Thyroid gland (tissue), 4 donors: Measurements from ENCODE around the gene RRBP1. TPM values are rescaled to one million over a fixed set of nuclear protein-coding genes. Genes with fewer than 3 reads are reported as not detected.

Experiments used
- DNase-seq, 2 donors: peaks; one replicate each; pipeline ENCODE4 v3.0.0-alpha.2; 2019
- H3K27ac ChIP-seq, 3 donors: fragments of 200-600 bp; sonication (generic); 1 replicate in 2 of 3; 2 replicates in 1 of 3; pipeline ENCODE4 v1.5.1; 2016 to 2019; ENCODE audit warnings: mild to moderate bottlenecking in 1 of 3, moderate library complexity in 1 of 3
- H3K27me3 ChIP-seq: fragments of 200-600 bp; sonication (generic); one replicate; pipeline ENCODE4 v1.5.1; 2019
- H3K36me3 ChIP-seq, 2 donors: fragments of 200-600 bp; sonication (generic); one replicate each; pipeline ENCODE4 v1.5.1; 2016 to 2019
- H3K4me1 ChIP-seq, 2 donors: fragments of 200-600 bp; sonication (generic); one replicate each; pipeline ENCODE4 v1.5.1; 2017 to 2019
- H3K4me3 ChIP-seq, 3 donors: fragments of 200-600 bp; sonication (generic); replicated peaks in 1 of 3; 1 replicate in 2 of 3; 2 replicates in 1 of 3; pipeline ENCODE4 v1.5.1; 2016; ENCODE audit warnings: mild to moderate bottlenecking in 1 of 3
- H3K9me3 ChIP-seq: fragments of 200-600 bp; sonication (generic); one replicate; pipeline ENCODE4 v1.5.1; 2017
- POLR2A ChIP-seq, 2 donors: fragments of 450-650 bp; IDR thresholded peaks; one replicate each; pipeline ENCODE4 v1.6.1; 2017; ENCODE audit warnings: antibody characterized with exemption in 2 of 2, mild to moderate bottlenecking in 2 of 2, moderate library complexity in 1 of 2
- WGBS, 2 donors: methylation state at CpG; one replicate each; pipeline ENCODE4 v1.1.5; 2017; 5-methylcytosine and 5-hydroxymethylcytosine counted together
- intact Hi-C: fragments of 100-400 bp; cut with DNase I; formaldehyde crosslinking; loops from one replicate; pipeline ENCODE4 v1.15.1; 2023
- total RNA-seq, 4 donors: library from RNA; depleted of rRNA; stranded (reverse); fragments of >200 nt; gene quantifications; one replicate each; pipeline ENCODE4 v1.2.3, GENCODE V29; 2016
- TF ChIP-seq, protein P1 (sequence below), 6 experiments: fragments of 200-600 bp in 3 of 6; fragments of 450-650 bp in 3 of 6; sonication (generic) in 3 of 6; IDR thresholded peaks; one replicate each; pipeline ENCODE4 v1.5.1; 2016 to 2019; ENCODE audit warnings: antibody characterized with exemption in 6 of 6, mild to moderate bottlenecking in 2 of 6, inconsistent platforms in 1 of 6, moderate library complexity in 1 of 6

RRBP1 gene
- total RNA-seq, 4 donors from 2014 or later = 149 to 287 (median 221) TPM

DNA sequence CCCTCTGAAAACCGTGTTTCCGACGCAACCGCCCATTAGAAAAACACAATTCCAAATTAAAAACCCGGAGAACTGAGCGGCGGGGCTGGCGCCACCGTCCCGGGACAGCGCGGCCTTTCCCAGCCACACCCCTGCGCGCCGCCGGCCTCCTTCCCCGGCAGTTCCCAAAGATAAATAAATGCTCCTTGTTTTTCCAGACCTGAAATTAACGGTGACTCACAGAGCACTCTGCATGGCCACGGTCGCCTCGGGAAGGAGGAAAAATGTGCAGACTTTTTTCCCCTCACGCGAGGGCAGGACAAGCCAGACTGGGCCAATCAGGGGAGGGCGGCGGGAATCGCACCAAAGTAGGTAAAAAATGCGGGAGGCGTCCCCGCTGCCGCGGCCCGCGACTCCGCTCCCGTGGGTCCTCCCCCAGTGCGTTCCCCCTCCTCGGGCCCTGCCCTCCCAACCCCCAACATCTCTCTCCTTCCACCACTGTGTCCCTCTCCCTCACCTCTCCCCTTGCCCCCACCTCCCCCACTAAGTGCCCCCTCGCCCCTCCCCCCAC, 113.0 kb downstream of the RRBP1 start:
- no peaks in the 10 kb centered on the region for H3K27me3 ChIP-seq
- WGBS, 2 donors = 1% methylated on average over 32 to 34 of the region's 38 CpGs
- TF ChIP-seq POLR2A (IDR thresholded peaks at IDR 0.05) = peak; percentile 52 to 94
- TF ChIP-seq, protein P1, sequence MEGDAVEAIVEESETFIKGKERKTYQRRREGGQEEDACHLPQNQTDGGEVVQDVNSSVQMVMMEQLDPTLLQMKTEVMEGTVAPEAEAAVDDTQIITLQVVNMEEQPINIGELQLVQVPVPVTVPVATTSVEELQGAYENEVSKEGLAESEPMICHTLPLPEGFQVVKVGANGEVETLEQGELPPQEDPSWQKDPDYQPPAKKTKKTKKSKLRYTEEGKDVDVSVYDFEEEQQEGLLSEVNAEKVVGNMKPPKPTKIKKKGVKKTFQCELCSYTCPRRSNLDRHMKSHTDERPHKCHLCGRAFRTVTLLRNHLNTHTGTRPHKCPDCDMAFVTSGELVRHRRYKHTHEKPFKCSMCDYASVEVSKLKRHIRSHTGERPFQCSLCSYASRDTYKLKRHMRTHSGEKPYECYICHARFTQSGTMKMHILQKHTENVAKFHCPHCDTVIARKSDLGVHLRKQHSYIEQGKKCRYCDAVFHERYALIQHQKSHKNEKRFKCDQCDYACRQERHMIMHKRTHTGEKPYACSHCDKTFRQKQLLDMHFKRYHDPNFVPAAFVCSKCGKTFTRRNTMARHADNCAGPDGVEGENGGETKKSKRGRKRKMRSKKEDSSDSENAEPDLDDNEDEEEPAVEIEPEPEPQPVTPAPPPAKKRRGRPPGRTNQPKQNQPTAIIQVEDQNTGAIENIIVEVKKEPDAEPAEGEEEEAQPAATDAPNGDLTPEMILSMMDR (IDR thresholded peaks at IDR 0.05) = no peak

DNA sequence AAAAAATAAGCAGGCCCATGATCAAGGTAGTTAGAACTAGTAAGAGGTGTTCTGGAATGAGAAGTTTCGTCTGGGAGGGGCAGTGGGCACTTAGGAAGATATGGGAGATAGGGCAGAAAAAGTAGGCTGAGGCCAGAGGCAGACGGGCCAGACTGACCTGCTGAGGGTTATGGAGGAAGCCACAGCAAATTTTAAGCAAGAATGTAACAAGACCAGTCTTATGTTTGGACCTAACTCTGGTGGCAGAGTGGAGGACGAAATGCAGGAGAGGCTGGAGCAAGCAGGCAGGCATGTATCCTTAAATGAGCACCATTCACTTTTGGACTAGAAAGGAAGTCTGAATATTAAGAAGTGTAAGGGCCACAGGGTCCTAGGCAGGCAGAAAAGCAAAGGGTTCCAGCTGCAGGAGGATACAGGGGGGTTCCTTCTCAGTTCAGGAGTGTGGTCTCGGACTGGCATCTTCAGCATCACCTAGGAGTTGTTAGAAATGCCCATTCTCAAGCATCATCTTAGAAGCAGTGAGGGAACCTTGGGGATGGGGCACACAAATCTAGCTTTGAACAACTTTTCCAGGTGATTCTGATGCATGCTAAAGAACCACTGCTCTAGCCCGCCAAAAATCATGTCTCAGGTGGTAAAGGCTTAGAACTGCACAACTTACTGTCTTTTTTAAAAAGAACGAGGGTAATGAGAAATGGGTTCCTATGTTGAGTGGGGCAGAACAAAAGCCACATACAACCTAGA, 113.8 kb downstream of the RRBP1 start:
- no peak for TF ChIP-seq POLR2A (IDR thresholded peaks at IDR 0.05)
- TF ChIP-seq, protein P1 (IDR thresholded peaks at IDR 0.05) = no peak
- intact Hi-C loops = no loop called here
- peak overlapping the region; percentile 98 to 100 (median 100) for H3K27ac ChIP-seq
- H3K27me3 ChIP-seq = no peaks in the 10 kb centered on the region
- 77 to 78% methylated on average over 6 of the region's 6 CpGs for WGBS, 2 donors
- peak overlapping the region in 2 of 3 donors; percentile 22 to 100 for H3K4me3 ChIP-seq
- no peaks in the 10 kb centered on the region for H3K36me3 ChIP-seq
- no peak for DNase-seq
- no peaks in the 10 kb centered on the region for H3K9me3 ChIP-seq
- H3K4me1 ChIP-seq = peaks cover 21 to 29% of the 10 kb centered on the region in 2 donors

More for the DNA sequence above, 113.0 kb downstream of the RRBP1 start:
- Histone ChIP-seq H3K27ac (peak overlapping the region; percentile 98 to 100 (median 100)), H3K4me1 (peaks cover 23 to 35% of the 10 kb centered on the region in 2 donors), H3K4me3 (peak overlapping the region in 2 of 3 donors; percentile 22 to 100), H3K9me3 (no peaks in the 10 kb centered on the region), H3K36me3 (no peaks in the 10 kb centered on the region)
- intact Hi-C loops = no loop called here
- peak; percentile 87 to 93 for DNase-seq

DNA sequence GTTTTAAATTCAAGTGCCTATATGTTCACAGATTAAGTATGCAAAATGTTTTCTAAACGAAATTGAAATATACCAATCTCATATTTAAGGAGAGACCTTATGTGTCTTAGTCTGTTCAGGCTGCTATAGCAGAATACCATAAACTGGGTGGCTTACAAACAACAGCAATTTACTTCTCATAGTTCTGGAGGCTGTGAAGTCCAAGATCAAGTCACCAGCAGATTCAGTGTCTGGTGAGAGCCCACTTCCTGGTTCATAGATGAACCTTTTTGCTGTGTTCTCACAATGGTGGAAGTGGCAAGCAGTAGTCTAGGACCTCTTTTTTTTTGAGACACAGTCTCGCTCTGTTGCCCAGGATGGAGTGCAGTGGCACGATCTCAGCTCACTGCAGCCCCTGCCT, 115.7 kb downstream of the RRBP1 start:
- Histone ChIP-seq H3K27ac (no peak overlapping the region), H3K4me1 (peaks cover 13 to 26% of the 10 kb centered on the region in 2 donors)
- intact Hi-C loops = no loop called here

DNA sequence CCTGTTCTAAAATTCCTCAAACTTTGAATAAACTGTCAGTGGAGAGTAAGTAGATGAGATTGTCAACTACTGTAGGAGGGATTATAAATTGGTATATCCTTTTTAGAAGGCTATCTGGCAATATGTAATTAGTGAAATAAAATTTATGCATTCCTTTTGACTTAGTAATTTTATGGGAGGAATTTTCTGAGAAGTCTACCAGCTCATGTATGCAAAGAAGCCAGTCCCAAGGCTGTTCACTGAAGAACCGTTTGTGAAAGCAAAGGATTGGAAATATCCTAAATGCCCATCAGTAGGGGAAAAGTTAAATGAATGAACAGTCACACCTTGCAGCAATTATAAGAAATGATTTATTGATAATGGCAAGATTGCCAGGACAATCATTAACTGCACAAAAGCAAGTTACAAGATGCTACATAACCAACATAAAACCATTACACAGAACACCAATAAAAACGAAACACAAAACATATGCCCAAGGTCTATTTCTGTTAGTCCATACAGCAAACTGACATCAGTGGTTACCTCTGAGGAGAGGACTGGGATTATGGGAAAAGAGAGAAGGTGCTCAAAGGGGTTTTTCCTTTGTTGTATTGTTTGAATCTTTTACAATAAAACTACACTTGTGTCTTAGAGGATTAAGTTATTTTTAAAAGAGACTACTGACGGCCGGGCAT, 116.7 kb downstream of the RRBP1 start:
- H3K27me3 ChIP-seq = no peaks in the 10 kb centered on the region
- DNase-seq = no peak
- H3K4me1 ChIP-seq = peaks cover 13 to 26% of the 10 kb centered on the region in 2 donors
- H3K9me3 ChIP-seq = no peaks in the 10 kb centered on the region
- intact Hi-C loops = no loop called here
- no peak overlapping the region for H3K27ac ChIP-seq
- 84 to 86% methylated on average over 4 of the region's 4 CpGs for WGBS, 2 donors
- no peak overlapping the region for H3K4me3 ChIP-seq
- TF ChIP-seq, protein P1 (IDR thresholded peaks at IDR 0.05) = no peak
- TF ChIP-seq POLR2A (IDR thresholded peaks at IDR 0.05) = no peak
- no peaks in the 10 kb centered on the region for H3K36me3 ChIP-seq

More for the DNA sequence above, 115.7 kb downstream of the RRBP1 start:
- TF ChIP-seq, protein P1 (IDR thresholded peaks at IDR 0.05) = no peak
- no peak for TF ChIP-seq POLR2A (IDR thresholded peaks at IDR 0.05)
- no peaks in the 10 kb centered on the region for H3K9me3 ChIP-seq
- H3K27me3 ChIP-seq = no peaks in the 10 kb centered on the region
- H3K4me3 ChIP-seq = no peak overlapping the region
- DNase-seq = no peak
- H3K36me3 ChIP-seq = no peaks in the 10 kb centered on the region
- 86 to 94% methylated on average over 3 of the region's 3 CpGs for WGBS, 2 donors

Other genes starting within 250 kb of the RRBP1 start
- gene BFSP1, start 150.9 kb downstream of the RRBP1 start, total RNA-seq = 1 to 10 TPM; 2.7 to 8.7 (median 4.2) TPM
- 100 to 1,000 TPM; 504 to 681 (median 560) TPM for gene DSTN, start 112.2 kb downstream of the RRBP1 start, total RNA-seq
- 10 to 100 TPM in 1 of 4 donors, not detected in 3; 15.2 TPM for gene BANF2, start 17.7 kb upstream of the RRBP1 start, total RNA-seq